Heart left ventricle (tissue), 16 donors: ENCODE data around the gene VSTM1. TPM values are rescaled to one million over a fixed set of nuclear protein-coding genes. Genes with fewer than 3 reads are reported as not detected.

Source experiments
- ATAC-seq, 4 donors: fragments of 200-7000 bp; cut with Tn5 transposase; one replicate each; pipeline ENCODE4 v1.9.1; 2020 to 2022; ENCODE audit warnings: moderate library complexity in 4 of 4, mild to moderate bottlenecking in 3 of 4, moderate number of reproducible peaks in 1 of 4
- DNase-seq, 5 donors: peaks; one replicate each; pipeline ENCODE4 v3.0.0-alpha.2; 2020
- H3K27ac ChIP-seq, 12 donors: fragments of 200-600 bp; sonication (generic) in 4 of 12; one replicate each; pipeline versions ENCODE4 v1.5.0 to v1.8.0; 2016 to 2022; ENCODE audit warnings: mild to moderate bottlenecking in 2 of 12
- H3K27me3 ChIP-seq, 9 donors: fragments of 200-600 bp; sonication (generic) in 2 of 9; one replicate each; pipeline versions ENCODE4 v1.5.1 to v1.8.0; 2016 to 2022; ENCODE audit warnings: mild to moderate bottlenecking in 3 of 9
- H3K36me3 ChIP-seq, 9 donors: fragments of 200-600 bp; sonication (generic) in 2 of 9; one replicate each; pipeline versions ENCODE4 v1.5.0 to v1.8.0; 2018 to 2022; ENCODE audit warnings: mild to moderate bottlenecking in 2 of 9
- H3K4me1 ChIP-seq, 12 donors: fragments of 200-600 bp; sonication (generic) in 4 of 12; one replicate each; pipeline versions ENCODE4 v1.5.0 to v1.8.0; 2016 to 2022; ENCODE audit warnings: mild to moderate bottlenecking in 3 of 12
- H3K4me3 ChIP-seq, 12 donors: fragments of 200-600 bp; sonication (generic) in 4 of 12; one replicate each; pipeline versions ENCODE4 v1.5.0 to v1.8.0; 2017 to 2022; ENCODE audit warnings: mild to moderate bottlenecking in 9 of 12, moderate library complexity in 4 of 12
- H3K9me3 ChIP-seq, 12 donors: fragments of 200-600 bp; sonication (generic) in 4 of 12; one replicate each; pipeline versions ENCODE4 v1.5.0 to v1.8.0; 2016 to 2022; ENCODE audit warnings: mild to moderate bottlenecking in 1 of 12
- CTCF ChIP-seq, 12 donors: fragments of 200-600 bp; sonication (generic) in 4 of 12; IDR thresholded peaks; one replicate each; pipeline versions ENCODE4 v1.5.0 to v1.8.0; 2018 to 2022; ENCODE audit warnings: antibody characterized with exemption in 12 of 12, mild to moderate bottlenecking in 5 of 12
- POLR2A ChIP-seq, 2 donors: fragments of 450-650 bp; IDR thresholded peaks; one replicate each; pipeline ENCODE4 v1.6.1; 2017; ENCODE audit warnings: antibody characterized with exemption in 2 of 2, mild to moderate bottlenecking in 2 of 2, moderate library complexity in 2 of 2
- WGBS, 4 donors: extraction: QIAGEN DNeasy Blood & Tissue Kit in 2 of 4; methylation state at CpG; one replicate each; pipeline versions ENCODE4 v1.1.5 to v1.1.7; 2013 to 2018; 5-methylcytosine and 5-hydroxymethylcytosine counted together
- intact Hi-C, 10 donors: fragments of 100-400 bp; cut with DNase I; formaldehyde crosslinking; loops; one replicate each; pipeline versions ENCODE4 v1.11.1 to v1.14.2; 2022
- polyA plus RNA-seq, 2 donors: library from polyadenylated mRNA; stranded (reverse); fragments of 200-250 nt; gene quantifications; one replicate each; pipeline ENCODE4 v1.2.3, GENCODE V29; 2013
- total RNA-seq, 9 donors: library from RNA; depleted of rRNA in 2 of 9; stranded (reverse); fragments of >200 nt in 2 of 9; fragmentation: NEBNext Ultra II Directional in 3 of 9; extraction: Animal tissue kit (Norgen Biotek cat#: 25700) in 3 of 9; gene quantifications; one replicate each; pipeline versions ENCODE4 v1.1.0 to v1.2.4, GENCODE V29; 2016 to 2023
- donor health status: ischemic (EF 13 %, LVEDD 7.1; RV severe dilation, severe dysfunction).
- donor health status: healthy with polysubstance abuse.
- donor health status: DM: no; HTN: yes; CAD: no.
- donor health status: DM: no; HTN: no; CAD: no.
- donor health status: ischemic (EF 25% LVEDD 6.9; RV normal size, moderate dysfunction).
- donor health status: ischemic (EF 25% LVEDD 5.7; RV mildly dilated, moderate dysfunction).
- donor health status: healthy.
- donor health status: DM: yes; HTN: yes; CAD: no.
- donor health status: ischemic (EF 35%, LVEDD 5.7; RV mildly dilated, moderate dysfunction).
- donor health status: nonischemic (EF 11% LVEDD 7.7; RV severe dilation, severe dysfunction).
- donor health status: DM: yes; HTN: yes; CAD: no.
- donor health status: PGD.
- donor health status: ischemic (EF 29% LVEDD 5.4; RV normal size, mild dysfunction).
- donor health status: nonischemic (EF 23%, LVEDD 6.1; RV moderate dilation, normal function).

Gene VSTM1
- total and polyA plus RNA-seq, 11 donors: 0.49 to 1.3 (median 0.86) TPM; not detected in 8

GRCh38 chr19:54029301-54029700 lies 34.4 kb downstream of the VSTM1 start:
- no peak overlapping the region for H3K27ac ChIP-seq
- 74 to 81% (median 77%) methylated on average over 3 of the region's 3 CpGs for WGBS, 4 donors
- no peaks in the 10 kb centered on the region for H3K9me3 ChIP-seq
- intact Hi-C loops: loop anchor here in 7 of 10 donors (2.0 to 10.0 kb wide), 6 partner anchors 188 to 237 kb away; no protein-coding TSS in a partner anchor
- ATAC-seq: no peak
- DNase-seq: no peak
- H3K4me1 ChIP-seq: peaks cover 0 to 8% (median 0%) of the 10 kb centered on the region in 12 donors
- no peaks in the 10 kb centered on the region for H3K36me3 ChIP-seq
- H3K27me3 ChIP-seq: peaks cover 0 to 31% (median 8%) of the 10 kb centered on the region in 9 donors
- no peak overlapping the region for H3K4me3 ChIP-seq
- TF ChIP-seq CTCF (IDR thresholded peaks at IDR 0.05) (no peak), POLR2A (IDR thresholded peaks at IDR 0.05) (no peak)

- 64 to 74% (median 69%) methylated on average over 7 of the region's 7 CpGs for WGBS, 4 donors
- no peak overlapping the region for H3K27ac ChIP-seq
- ATAC-seq (no peak), DNase-seq (no peak)
- TF ChIP-seq CTCF (IDR thresholded peaks at IDR 0.05): no peak
- TF ChIP-seq POLR2A (IDR thresholded peaks at IDR 0.05): no peak
- no peaks in the 10 kb centered on the region for H3K36me3 ChIP-seq
- intact Hi-C loops: loop anchor here in 7 of 10 donors (5.0 to 10.0 kb wide), 4 partner anchors 212 to 234 kb away; no protein-coding TSS in a partner anchor
- H3K4me1 ChIP-seq: peaks cover 0 to 22% (median 0%) of the 10 kb centered on the region in 12 donors
- no peaks in the 10 kb centered on the region for H3K9me3 ChIP-seq
- H3K4me3 ChIP-seq: no peak overlapping the region
- peaks cover 0 to 31% (median 16%) of the 10 kb centered on the region in 9 donors for H3K27me3 ChIP-seq
These were observed 37.0 kb downstream of the VSTM1 start for GRCh38 chr19:54026656-54027055.

GRCh38 chr19:54024660-54025059 lies 39.0 kb downstream of the VSTM1 start:
- no peaks in the 10 kb centered on the region for H3K36me3 ChIP-seq
- no peak for DNase-seq
- no peak overlapping the region for H3K27ac ChIP-seq
- H3K27me3 ChIP-seq: peaks cover 0 to 26% (median 16%) of the 10 kb centered on the region in 9 donors
- intact Hi-C loops: loop anchor here (1.0 to 10.0 kb wide), 9 partner anchors 117 to 232 kb away; partner anchors contain the start of gene CACNG7 (in 8 of the 10)
- H3K4me3 ChIP-seq: no peak overlapping the region
- no peak for TF ChIP-seq CTCF (IDR thresholded peaks at IDR 0.05)
- no peak for TF ChIP-seq POLR2A (IDR thresholded peaks at IDR 0.05)
- no peaks in the 10 kb centered on the region for H3K9me3 ChIP-seq
- WGBS, 4 donors: 60 to 80% (median 76%) methylated on average over 5 to 9 of the region's 9 CpGs
- peaks cover 0 to 33% (median 0%) of the 10 kb centered on the region in 12 donors for H3K4me1 ChIP-seq
- ATAC-seq: no peak

GRCh38 chr19:54023191-54023590 lies 40.5 kb downstream of the VSTM1 start:
- H3K9me3 ChIP-seq: no peaks in the 10 kb centered on the region
- no peak for ATAC-seq
- no peak overlapping the region for H3K27ac ChIP-seq
- TF ChIP-seq POLR2A (IDR thresholded peaks at IDR 0.05): no peak
- no peak for TF ChIP-seq CTCF (IDR thresholded peaks at IDR 0.05)
- H3K4me3 ChIP-seq: no peak overlapping the region
- peaks cover 0 to 29% (median 0%) of the 10 kb centered on the region in 12 donors for H3K4me1 ChIP-seq
- no peaks in the 10 kb centered on the region for H3K36me3 ChIP-seq
- 26 to 51% (median 44%) methylated on average over 3 of the region's 3 CpGs for WGBS, 4 donors
- intact Hi-C loops: loop anchor here (2.0 to 10.0 kb wide), 9 partner anchors 116 to 231 kb away; partner anchors contain the start of gene CACNG7 (in 8 of the 10)
- peaks cover 0 to 21% (median 11%) of the 10 kb centered on the region in 9 donors for H3K27me3 ChIP-seq
- DNase-seq: no peak
